Measurements from ENCODE around the gene GFOD1. TPM values are rescaled to one million over a fixed set of nuclear protein-coding genes. Genes with fewer than 3 reads are reported as not detected.

Gene GFOD1
- total RNA-seq, 1 donor from 2014 or later, result 20.2 TPM

- TF ChIP-seq CTCF (IDR thresholded peaks at IDR 0.05), result no peak
- no peak for ATAC-seq
Observed at GRCh38 chr6:13471184-13471583, 16.2 kb downstream of the GFOD1 start.

DNA sequence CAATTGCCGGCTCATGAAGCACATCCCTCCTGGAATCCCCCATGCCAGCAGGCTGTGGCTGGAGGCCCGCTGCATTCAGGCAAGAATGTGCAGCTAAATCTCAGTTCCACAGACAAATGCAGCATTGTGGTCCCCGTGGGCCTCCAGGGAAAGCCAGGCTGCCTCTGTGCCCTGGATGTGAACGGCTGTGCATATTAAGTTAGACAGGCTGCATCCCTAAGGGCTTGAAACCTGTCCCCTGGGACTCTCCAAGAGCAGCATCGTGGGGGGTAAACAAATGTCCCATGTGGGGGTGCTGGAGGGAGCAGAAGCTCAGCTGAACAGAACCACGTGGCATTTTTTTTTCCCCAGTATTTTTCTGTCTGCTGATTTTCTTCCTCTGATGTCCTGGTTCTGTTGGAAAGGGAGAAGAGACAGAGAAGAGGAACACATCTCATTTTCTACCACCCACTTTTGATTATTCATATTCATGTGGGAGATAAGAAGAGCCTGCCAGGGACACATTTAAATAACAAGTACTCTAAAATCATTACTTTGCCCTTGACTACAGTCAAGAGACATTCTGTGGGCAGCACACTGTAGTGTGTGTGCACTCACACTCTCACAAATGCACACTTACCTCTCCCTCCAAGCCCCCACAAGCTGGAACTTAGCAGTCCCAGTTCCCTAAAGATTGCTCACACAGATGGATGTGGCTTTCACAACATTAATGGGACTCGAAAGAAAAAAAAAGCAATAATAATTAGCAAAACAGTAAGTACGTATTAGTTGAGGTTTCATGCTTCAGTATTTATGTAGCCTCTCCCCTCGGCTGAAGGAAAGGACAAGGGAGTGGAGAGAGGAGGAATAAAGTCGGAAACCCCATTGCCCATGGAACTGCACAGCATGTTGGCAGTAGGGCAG is 16.9 kb downstream of the GFOD1 start:
- DNase-seq, result no peak
- intact Hi-C loops (cut with DNase I), result no loop called here
- no peak for TF ChIP-seq CTCF (IDR thresholded peaks at IDR 0.05)
- ATAC-seq, result no peak
- Histone ChIP-seq H3K27ac (no peak overlapping the region), H3K4me3 (no peak overlapping the region), H3K9me3 (peaks cover 4% of the 10 kb centered on the region), H3K27me3 (ENCODE audit: low read depth) (no peaks in the 10 kb centered on the region), H3K36me3 (peaks cover 7% of the 10 kb centered on the region), H3K4me1 (peaks cover 11% of the 10 kb centered on the region)

More at GRCh38 chr6:13471184-13471583, 16.2 kb downstream of the GFOD1 start:
- Histone ChIP-seq H3K36me3 (peaks cover 7% of the 10 kb centered on the region), H3K27ac (no peak overlapping the region), H3K4me3 (no peak overlapping the region), H3K27me3 (ENCODE audit: low read depth) (no peaks in the 10 kb centered on the region), H3K9me3 (peaks cover 4% of the 10 kb centered on the region), H3K4me1 (peaks cover 4% of the 10 kb centered on the region)
- DNase-seq, result no peak
- intact Hi-C loops (cut with DNase I), result no loop called here

GRCh38 chr6:13469693-13470092 is 17.7 kb downstream of the GFOD1 start:
- H3K4me1 ChIP-seq, result peaks cover 16% of the 10 kb centered on the region
- peaks cover 4% of the 10 kb centered on the region for H3K9me3 ChIP-seq
- DNase-seq, result no peak
- intact Hi-C loops (cut with DNase I), result no loop called here
- no peaks in the 10 kb centered on the region for H3K27me3 ChIP-seq (ENCODE audit: low read depth)
- no peak for ATAC-seq
- no peak overlapping the region for H3K27ac ChIP-seq
- no peak for TF ChIP-seq CTCF (IDR thresholded peaks at IDR 0.05)
- H3K36me3 ChIP-seq, result peaks cover 7% of the 10 kb centered on the region
- H3K4me3 ChIP-seq, result no peak overlapping the region

DNA sequence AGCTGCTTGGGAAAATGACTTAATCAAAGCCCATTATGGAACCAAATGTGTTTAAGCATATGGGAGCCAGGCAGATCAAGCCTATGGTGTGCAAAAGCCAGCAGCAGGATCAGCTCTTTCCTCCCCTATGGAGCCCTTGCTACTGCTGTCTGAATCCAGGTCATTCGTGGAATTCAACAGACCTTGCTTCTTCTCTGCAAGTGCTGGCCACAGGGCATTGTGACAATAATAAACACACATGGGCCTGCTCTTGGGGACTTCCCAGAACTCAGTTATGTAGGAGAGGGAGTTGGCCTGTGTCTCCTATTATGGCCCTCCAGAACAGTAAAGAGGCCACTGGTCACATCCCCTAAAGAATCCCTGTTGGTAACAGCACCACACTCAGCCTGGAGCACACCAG is 18.6 kb downstream of the GFOD1 start:
- intact Hi-C loops (cut with DNase I), result no loop called here
- Histone ChIP-seq H3K27ac (no peak overlapping the region), H3K36me3 (peaks cover 7% of the 10 kb centered on the region), H3K4me1 (peaks cover 16% of the 10 kb centered on the region), H3K4me3 (no peak overlapping the region), H3K9me3 (peaks cover 4% of the 10 kb centered on the region), H3K27me3 (ENCODE audit: low read depth) (no peaks in the 10 kb centered on the region)
- no peak for TF ChIP-seq CTCF (IDR thresholded peaks at IDR 0.05)
- no peak for DNase-seq
- no peak for ATAC-seq

GRCh38 chr6:13467216-13467600 is 20.2 kb downstream of the GFOD1 start:
- no peak overlapping the region for H3K27ac ChIP-seq
- peaks cover 7% of the 10 kb centered on the region for H3K36me3 ChIP-seq
- ATAC-seq (no peak), DNase-seq (no peak)
- no peak for TF ChIP-seq CTCF (IDR thresholded peaks at IDR 0.05)
- no peak overlapping the region for H3K4me3 ChIP-seq
- H3K9me3 ChIP-seq, result peaks cover 4% of the 10 kb centered on the region
- intact Hi-C loops (cut with DNase I), result no loop called here
- no peaks in the 10 kb centered on the region for H3K27me3 ChIP-seq (ENCODE audit: low read depth)
- H3K4me1 ChIP-seq, result peaks cover 20% of the 10 kb centered on the region

Data from lower lobe of right lung (tissue), 2 donors.